ENCODE results near the gene ENKUR.

- no peak for TF ChIP-seq EZH2phosphoT487 (IDR thresholded peaks at IDR 0.05; ENCODE audit: borderline replicate concordance, low read length)
- no peak for TF ChIP-seq EZH2 (IDR thresholded peaks at IDR 0.05; ENCODE audit: low read length, unreplicated experiment)
Measured at GRCh38 chr10:25057886-25058285, 41.9 kb upstream of the ENKUR start.

Measured in PC-3 (cell line).